Left kidney (tissue), 8 donors: ENCODE measurements around the gene FMO3. TPM values are rescaled to one million over a fixed set of nuclear protein-coding genes. Genes with fewer than 3 reads are reported as not detected.

Experiments
- DNase-seq: peaks from one replicate; pipeline ENCODE4 v3.0.0-alpha.2; 2013
- long read RNA-seq, 8 donors: transcript quantifications; one replicate each; lab custom pipeline, GENCODE V29; 2026
- polyA plus RNA-seq: library from polyadenylated mRNA; unstranded; fragments of 120-200 nt; gene quantifications from one replicate; pipeline ENCODE4 v1.2.1, GENCODE V29; 2013; ENCODE audit not compliant: insufficient read length

FMO3 gene
- polyA plus RNA-seq: 0.28 TPM
- long read RNA-seq, donor 1: 0 reads
- long read RNA-seq, donor 2: 0 reads
- long read RNA-seq, donor 3: 0 reads
- long read RNA-seq, donor 4: 0 reads
- long read RNA-seq, donor 5: 0 reads
- long read RNA-seq, donor 6: 0 reads
- long read RNA-seq, donor 7: 0 reads
- long read RNA-seq, donor 8: 0 reads

DNA sequence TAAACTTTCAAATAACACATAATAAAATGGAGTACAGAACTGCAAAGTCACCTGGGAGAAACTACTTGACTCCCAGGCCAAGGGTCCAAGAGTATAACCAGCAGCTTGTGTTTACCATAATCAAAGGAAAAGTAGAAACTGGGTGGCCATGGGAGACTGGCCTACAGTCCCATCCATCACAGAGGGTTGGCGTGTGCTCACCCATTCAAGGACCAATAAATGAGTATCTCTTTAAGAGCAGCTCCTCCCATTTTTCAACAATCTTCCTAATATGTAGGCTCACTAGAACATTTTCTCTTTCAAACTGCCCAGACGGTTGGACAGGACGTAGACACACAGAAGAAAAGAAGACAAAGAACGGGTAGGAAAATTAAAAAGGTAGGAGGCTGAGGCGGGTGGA lies at the start of gene FMO3:
Gene FMO3, plus strand, starts transcription at position 302 of the 400 bp plus-strand sequence. CDS start 1,754 bp downstream, outside the sequence.
- DNase-seq: no peak

- no peak for DNase-seq
Observed at GRCh38 chr1:171048014-171048413, 42.7 kb upstream of the FMO3 start.

DNA sequence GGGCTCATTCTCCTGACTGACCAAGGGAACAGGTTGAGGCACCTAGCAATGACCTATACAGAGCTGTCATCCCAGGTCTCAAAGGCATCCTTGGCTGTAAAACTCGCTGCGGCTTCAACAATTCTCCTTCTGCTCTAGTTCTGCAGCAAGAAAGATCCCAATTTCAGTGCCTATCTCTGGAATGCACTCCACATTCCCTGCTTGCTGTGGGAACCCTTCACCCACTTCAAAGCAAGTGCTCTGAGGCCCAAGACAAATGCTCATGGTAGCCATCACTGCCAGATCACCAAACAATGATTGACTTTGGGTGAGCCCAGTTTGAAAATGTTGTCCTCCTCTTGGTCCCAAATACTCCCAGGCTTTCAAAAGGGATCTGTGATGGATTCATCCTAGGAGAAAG lies 37.7 kb upstream of the FMO3 start:
- DNase-seq: no peak

GRCh38 chr1:171055966-171056643 lies 34.6 kb upstream of the FMO3 start:
- DNase-seq: no peak

GRCh38 chr1:171061425-171062143 lies 29.1 kb upstream of the FMO3 start:
- DNase-seq: no peak

- no peak for DNase-seq
Observed at GRCh38 chr1:171062902-171063301, 27.8 kb upstream of the FMO3 start.

- DNase-seq: no peak
Observed at GRCh38 chr1:171075041-171075440, 15.7 kb upstream of the FMO3 start.

DNA sequence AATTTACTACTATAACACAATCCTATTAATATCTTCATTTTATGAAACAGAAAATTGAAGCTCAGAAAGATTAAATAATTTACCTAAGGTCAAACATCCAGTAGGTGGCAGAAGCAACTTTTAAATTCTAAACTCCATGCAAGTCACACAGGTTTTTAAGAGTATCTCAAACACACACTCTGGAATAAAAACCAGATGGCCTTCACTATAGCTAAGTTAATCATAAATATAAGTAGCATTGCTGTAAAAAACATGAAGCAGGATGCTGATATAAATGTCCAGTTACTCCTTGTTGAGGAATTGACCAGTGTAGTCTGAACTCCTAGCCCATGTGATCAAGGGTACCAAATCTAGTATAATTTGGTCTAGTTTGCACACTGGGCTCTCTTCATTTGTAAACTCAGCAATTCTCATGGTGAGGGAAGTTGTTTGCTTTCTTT lies 9.4 kb upstream of the FMO3 start:
- DNase-seq: peak; percentile 29

- DNase-seq: no peak
Observed at GRCh38 chr1:171081763-171082201, 8.9 kb upstream of the FMO3 start.

GRCh38 chr1:171082606-171083005 lies 8.1 kb upstream of the FMO3 start:
- DNase-seq: no peak

DNA sequence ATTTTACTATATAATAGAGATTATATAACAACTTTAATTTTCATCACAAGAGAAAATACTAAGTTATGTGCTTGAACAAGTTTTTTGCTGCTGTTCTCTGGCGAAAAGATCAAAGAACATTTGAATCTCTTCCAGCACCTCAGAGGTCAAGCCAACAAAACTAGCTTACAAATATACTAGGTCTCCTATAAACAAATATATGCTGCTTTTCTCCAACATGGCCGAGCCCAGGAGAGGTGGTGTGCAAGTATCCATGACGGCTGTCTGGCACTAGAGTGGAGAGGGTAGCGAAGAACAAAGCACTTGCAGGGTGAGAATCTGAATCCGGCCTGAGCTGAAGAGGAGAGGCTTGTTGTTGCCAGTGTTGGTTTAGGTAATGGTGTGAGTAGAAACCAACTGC lies 7.5 kb upstream of the FMO3 start:
- DNase-seq: no peak

GRCh38 chr1:171084091-171084490 lies 6.6 kb upstream of the FMO3 start:
- no peak for DNase-seq

GRCh38 chr1:171084870-171085269 lies 5.8 kb upstream of the FMO3 start:
- DNase-seq: no peak

- no peak for DNase-seq
Observed at GRCh38 chr1:171087896-171088295, 2.8 kb upstream of the FMO3 start.

GRCh38 chr1:171103862-171104261 lies 13.2 kb downstream of the FMO3 start:
- no peak for DNase-seq

GRCh38 chr1:171107262-171107940 lies 16.7 kb downstream of the FMO3 start:
- DNase-seq: no peak

DNA sequence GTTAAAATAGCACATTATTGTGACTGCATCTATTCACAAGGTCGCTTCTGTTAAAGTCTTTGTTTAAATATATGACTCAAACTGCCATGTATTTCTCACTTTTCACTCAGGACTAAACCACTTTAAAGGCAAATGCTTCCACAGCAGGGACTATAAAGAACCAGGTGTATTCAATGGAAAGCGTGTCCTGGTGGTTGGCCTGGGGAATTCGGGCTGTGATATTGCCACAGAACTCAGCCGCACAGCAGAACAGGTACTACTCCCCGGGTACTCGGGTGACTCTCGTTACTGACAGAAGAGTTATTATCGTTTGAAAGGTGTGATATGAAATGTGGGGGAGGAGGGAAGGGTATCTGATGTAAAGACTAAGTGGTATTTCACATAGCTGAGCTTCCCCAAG lies 17.3 kb downstream of the FMO3 start:
- no peak for DNase-seq

DNA sequence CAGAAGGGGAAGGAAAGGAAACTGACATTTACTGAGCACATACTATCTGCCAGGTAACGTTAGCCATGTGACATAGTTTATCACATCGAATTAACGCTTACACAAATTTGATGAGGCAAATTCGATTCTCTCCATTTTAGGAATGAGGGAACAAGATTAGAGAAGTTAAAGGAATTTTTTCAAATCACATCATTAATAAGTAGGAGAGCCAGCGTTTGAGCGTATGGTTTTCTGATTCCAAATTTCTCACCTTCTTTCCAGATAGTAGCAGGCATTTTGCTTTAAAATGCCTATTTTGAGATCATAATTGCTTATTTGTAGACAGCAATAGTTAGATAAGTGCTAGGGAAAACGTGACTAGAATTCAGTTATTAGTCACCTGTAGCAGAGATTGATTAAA lies 19.3 kb downstream of the FMO3 start:
- no peak for DNase-seq

GRCh38 chr1:171110621-171111326 lies 20.1 kb downstream of the FMO3 start:
- DNase-seq: no peak

- DNase-seq: no peak
Observed at GRCh38 chr1:171112119-171112518, 21.4 kb downstream of the FMO3 start.

- DNase-seq: no peak
Observed at GRCh38 chr1:171113382-171113781, 22.7 kb downstream of the FMO3 start.

DNA sequence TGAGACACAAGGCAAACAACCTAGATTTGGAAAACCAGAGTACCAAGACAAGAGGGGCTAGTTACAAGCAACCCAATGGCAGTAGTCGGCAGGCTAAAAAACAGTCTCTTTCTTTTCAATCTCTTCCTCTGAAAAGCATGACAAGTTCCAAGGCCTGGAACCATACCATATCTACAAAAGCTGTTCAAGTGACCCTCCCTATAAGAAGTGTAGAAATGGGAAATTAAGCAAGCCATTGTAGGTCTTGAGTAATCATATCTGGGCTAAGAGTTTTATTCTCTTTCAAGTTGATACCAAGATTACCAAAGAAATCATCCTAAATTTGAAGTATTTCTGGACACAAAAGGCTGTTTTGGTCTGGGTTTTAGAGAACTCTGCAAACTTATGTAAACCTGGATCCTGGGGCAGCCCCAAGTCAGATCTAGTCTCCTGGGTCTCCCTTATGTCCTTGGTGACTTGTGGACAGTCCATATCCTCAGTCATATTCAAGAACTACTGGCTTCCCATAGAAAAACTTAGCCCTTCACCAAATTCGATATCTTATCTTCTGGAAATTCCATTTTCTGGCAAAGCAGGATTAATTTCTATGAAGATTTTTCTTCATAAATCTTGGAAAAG lies 24.7 kb downstream of the FMO3 start:
- no peak for DNase-seq
